Loucy (cell line): ENCODE results near the gene EPHA7.

ENCODE experiments used
- H2AFZ ChIP-seq: fragments of 200-600 bp; sonication (generic); 2 replicates; pipeline ENCODE4 v1.6.0; 2016; ENCODE audit warnings: antibody characterized with exemption, mild to moderate bottlenecking, low read length, moderate library complexity
- H3F3A ChIP-seq: fragments of 200-600 bp; 2 replicates; pipeline ENCODE4 v1.6.0; 2016; ENCODE audit warnings: antibody characterized with exemption, low read depth, mild to moderate bottlenecking
- H3K27me3 ChIP-seq: fragments of 200-600 bp; sonication (generic); 2 replicates; pipeline ENCODE4 v1.6.1; 2014; ENCODE audit warnings: low read length, mild to moderate bottlenecking; ENCODE audit not compliant: insufficient read depth, poor library complexity, severe bottlenecking
- H3K36me3 ChIP-seq: fragments of 200-600 bp; sonication (generic); 2 replicates; pipeline ENCODE4 v1.6.1; 2016; ENCODE audit warnings: low read length; ENCODE audit not compliant: insufficient read depth
- H3K4me1 ChIP-seq: fragments of 200-600 bp; sonication (generic); 2 replicates; pipeline ENCODE4 v1.5.1; 2014; ENCODE audit warnings: low read length, mild to moderate bottlenecking; ENCODE audit not compliant: insufficient read depth, poor library complexity, severe bottlenecking
- H3K4me2 ChIP-seq: fragments of 200-600 bp; sonication (generic); 2 replicates; pipeline ENCODE4 v1.6.0; 2014; ENCODE audit warnings: antibody characterized with exemption, low read length, low read depth, mild to moderate bottlenecking; ENCODE audit not compliant: poor library complexity, severe bottlenecking
- H3K4me3 ChIP-seq: fragments of 200-600 bp; sonication (generic); 2 replicates; pipeline ENCODE4 v1.5.1; 2014; ENCODE audit warnings: low read length, mild to moderate bottlenecking, mixed read lengths; ENCODE audit not compliant: poor library complexity, severe bottlenecking
- H3K79me2 ChIP-seq: fragments of 200-600 bp; sonication (generic); 2 replicates; pipeline ENCODE4 v1.6.1; 2014; ENCODE audit warnings: low read length; ENCODE audit not compliant: insufficient read depth
- H3K9ac ChIP-seq: fragments of 200-600 bp; sonication (generic); 2 replicates; pipeline ENCODE4 v1.6.0; 2014; ENCODE audit warnings: mild to moderate bottlenecking, low read depth, low read length, moderate library complexity; ENCODE audit not compliant: poor library complexity, severe bottlenecking
- H3K9me2 ChIP-seq: fragments of 200-600 bp; sonication (generic); replicated peaks from 2 replicates; pipeline ENCODE4 v1.6.1; 2016; ENCODE audit warnings: low read depth, low read length, mixed read lengths
- H3K9me3 ChIP-seq: fragments of 200-600 bp; sonication (generic); 2 replicates; pipeline ENCODE4 v1.6.1; 2014; ENCODE audit warnings: mild to moderate bottlenecking, antibody characterized with exemption, low read length, low read depth; ENCODE audit not compliant: insufficient read depth
- H4K20me1 ChIP-seq: fragments of 200-600 bp; sonication (generic); 2 replicates; pipeline ENCODE4 v1.6.0; 2014; ENCODE audit warnings: antibody characterized with exemption, low read length, mild to moderate bottlenecking; ENCODE audit not compliant: insufficient read depth, poor library complexity, severe bottlenecking
- EZH2phosphoT487 ChIP-seq: fragments of 200-600 bp; IDR thresholded peaks from 2 replicates; pipeline ENCODE4 v1.6.1; 2018; ENCODE audit warnings: antibody characterized with exemption, mild to moderate bottlenecking, moderate library complexity, borderline replicate concordance
- TF ChIP-seq, protein P1 (sequence below): fragments of 200-600 bp; sonication (generic); conservative IDR thresholded peaks from 2 replicates; pipeline ENCODE4 v1.5.1; 2014; ENCODE audit warnings: mild to moderate bottlenecking, antibody characterized with exemption, low read length

The EPHA7 gene

DNA sequence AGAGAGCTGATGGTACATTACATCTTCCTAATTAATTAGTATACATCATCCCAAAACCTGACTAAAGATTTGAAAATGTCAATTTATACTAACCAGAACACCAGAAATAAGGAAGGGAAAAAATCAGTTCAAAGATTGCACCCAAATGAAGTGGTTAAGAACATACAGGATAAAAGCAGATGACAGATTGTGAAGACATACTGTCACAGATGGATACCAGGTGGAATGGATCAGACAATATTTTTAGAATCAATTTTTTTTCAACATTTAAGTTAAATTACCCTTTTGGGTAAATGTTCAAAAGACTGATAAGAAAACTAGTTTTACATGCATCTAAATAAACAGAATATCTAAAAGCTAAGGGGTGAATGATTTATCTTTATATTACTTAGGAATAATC, 47.6 kb downstream of the EPHA7 start:
- H4K20me1 ChIP-seq = no peaks in the 10 kb centered on the region
- no peaks in the 10 kb centered on the region for H3K79me2 ChIP-seq
- no peak for TF ChIP-seq EZH2phosphoT487
- TF ChIP-seq, protein P1, sequence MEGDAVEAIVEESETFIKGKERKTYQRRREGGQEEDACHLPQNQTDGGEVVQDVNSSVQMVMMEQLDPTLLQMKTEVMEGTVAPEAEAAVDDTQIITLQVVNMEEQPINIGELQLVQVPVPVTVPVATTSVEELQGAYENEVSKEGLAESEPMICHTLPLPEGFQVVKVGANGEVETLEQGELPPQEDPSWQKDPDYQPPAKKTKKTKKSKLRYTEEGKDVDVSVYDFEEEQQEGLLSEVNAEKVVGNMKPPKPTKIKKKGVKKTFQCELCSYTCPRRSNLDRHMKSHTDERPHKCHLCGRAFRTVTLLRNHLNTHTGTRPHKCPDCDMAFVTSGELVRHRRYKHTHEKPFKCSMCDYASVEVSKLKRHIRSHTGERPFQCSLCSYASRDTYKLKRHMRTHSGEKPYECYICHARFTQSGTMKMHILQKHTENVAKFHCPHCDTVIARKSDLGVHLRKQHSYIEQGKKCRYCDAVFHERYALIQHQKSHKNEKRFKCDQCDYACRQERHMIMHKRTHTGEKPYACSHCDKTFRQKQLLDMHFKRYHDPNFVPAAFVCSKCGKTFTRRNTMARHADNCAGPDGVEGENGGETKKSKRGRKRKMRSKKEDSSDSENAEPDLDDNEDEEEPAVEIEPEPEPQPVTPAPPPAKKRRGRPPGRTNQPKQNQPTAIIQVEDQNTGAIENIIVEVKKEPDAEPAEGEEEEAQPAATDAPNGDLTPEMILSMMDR = no peak
- H3K4me1 ChIP-seq = no peaks in the 10 kb centered on the region
- no peaks in the 10 kb centered on the region for H3F3A ChIP-seq
- no peaks in the 10 kb centered on the region for H3K9me3 ChIP-seq
- no peaks in the 10 kb centered on the region for H3K27me3 ChIP-seq
- no peak overlapping the region for H3K4me2 ChIP-seq
- no peak overlapping the region for H3K4me3 ChIP-seq
- no peak overlapping the region for H3K9ac ChIP-seq
- H2AFZ ChIP-seq = no peak overlapping the region
- no peaks in the 10 kb centered on the region for H3K36me3 ChIP-seq
- H3K9me2 ChIP-seq = no peaks in the 10 kb centered on the region

DNA sequence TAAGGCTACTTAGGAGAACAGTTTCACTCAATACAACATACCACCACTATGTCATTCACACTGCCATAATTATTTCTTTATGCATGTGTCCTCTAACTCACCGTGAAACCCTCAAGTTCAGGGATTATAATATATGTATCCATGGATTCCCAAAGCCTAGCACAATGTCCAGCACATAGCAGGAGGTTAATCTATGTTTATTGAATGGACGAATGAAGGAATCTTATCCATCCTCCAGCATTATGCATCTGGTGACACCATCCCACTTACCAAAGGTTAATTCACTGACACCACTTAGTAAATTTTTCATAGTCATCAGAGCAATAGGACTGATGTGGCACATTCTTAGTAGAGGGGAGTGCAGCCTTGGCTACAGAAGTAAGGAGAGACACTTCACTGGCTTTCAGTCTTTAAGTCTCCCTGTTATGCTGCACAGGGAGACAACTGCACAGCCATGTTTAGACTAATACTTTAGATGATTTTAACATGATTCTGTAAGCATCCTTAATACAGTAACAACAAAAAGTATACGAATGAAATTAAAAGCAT, 49.7 kb downstream of the EPHA7 start:
- H3K4me3 ChIP-seq = no peak overlapping the region
- no peaks in the 10 kb centered on the region for H3K27me3 ChIP-seq
- no peak overlapping the region for H2AFZ ChIP-seq
- no peaks in the 10 kb centered on the region for H3K9me2 ChIP-seq
- H3K79me2 ChIP-seq = no peaks in the 10 kb centered on the region
- H3K4me2 ChIP-seq = no peak overlapping the region
- TF ChIP-seq EZH2phosphoT487 = no peak
- TF ChIP-seq, protein P1 = no peak
- no peaks in the 10 kb centered on the region for H4K20me1 ChIP-seq
- no peaks in the 10 kb centered on the region for H3F3A ChIP-seq
- no peaks in the 10 kb centered on the region for H3K4me1 ChIP-seq
- no peaks in the 10 kb centered on the region for H3K36me3 ChIP-seq
- no peaks in the 10 kb centered on the region for H3K9me3 ChIP-seq
- H3K9ac ChIP-seq = no peak overlapping the region

DNA sequence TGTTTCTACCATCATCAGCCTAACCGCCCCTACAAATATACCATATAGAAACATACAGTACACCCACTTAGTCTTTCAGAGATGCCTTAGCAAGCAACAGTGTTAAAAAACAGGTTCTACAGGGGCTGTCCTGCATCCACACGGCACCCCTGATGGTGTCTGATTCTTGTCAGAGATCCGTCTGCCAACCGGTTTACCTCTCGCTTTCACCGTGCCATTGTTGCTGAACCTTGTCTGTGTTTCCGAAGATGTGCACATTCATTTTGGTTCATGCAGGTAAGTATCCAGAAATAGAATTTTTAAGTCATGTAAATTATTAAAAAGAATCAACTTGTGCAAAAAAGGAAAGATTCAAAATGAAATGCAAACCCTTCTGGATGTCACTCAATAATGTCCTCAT, 52.9 kb downstream of the EPHA7 start:
- H3K9me2 ChIP-seq = no peaks in the 10 kb centered on the region
- H3K9ac ChIP-seq = no peak overlapping the region
- H4K20me1 ChIP-seq = no peaks in the 10 kb centered on the region
- no peaks in the 10 kb centered on the region for H3K36me3 ChIP-seq
- no peak overlapping the region; the same call in 1 of the 2 replicates for H2AFZ ChIP-seq
- no peak for TF ChIP-seq EZH2phosphoT487
- TF ChIP-seq, protein P1 = no peak
- no peaks in the 10 kb centered on the region for H3K27me3 ChIP-seq
- no peak overlapping the region for H3K4me2 ChIP-seq
- H3F3A ChIP-seq = no peaks in the 10 kb centered on the region
- no peaks in the 10 kb centered on the region for H3K4me1 ChIP-seq
- no peak overlapping the region for H3K4me3 ChIP-seq
- H3K79me2 ChIP-seq = no peaks in the 10 kb centered on the region
- no peaks in the 10 kb centered on the region for H3K9me3 ChIP-seq
